Activated naive CD4-positive, alpha-beta T cell treated with anti-CD3 and anti-CD28 coated beads, Interleukin-2, amount 50 U/mL, for 16 hours (primary cell): Measurements from ENCODE around the gene CD86.

Experiments
- DNase-seq: peaks from one replicate; pipeline ENCODE4 v3.0.0-alpha.2; 2020

Gene CD86

GRCh38 chr3:122063908-122064307 lies 8.7 kb downstream of the CD86 start:
- no peak for DNase-seq

- DNase-seq = no peak
Observed at GRCh38 chr3:122064326-122064725, 9.2 kb downstream of the CD86 start.

- DNase-seq = no peak
Observed at GRCh38 chr3:122066331-122067213, 11.4 kb downstream of the CD86 start.

- DNase-seq = no peak
Observed at GRCh38 chr3:122067214-122067550, 12.0 kb downstream of the CD86 start.

DNA sequence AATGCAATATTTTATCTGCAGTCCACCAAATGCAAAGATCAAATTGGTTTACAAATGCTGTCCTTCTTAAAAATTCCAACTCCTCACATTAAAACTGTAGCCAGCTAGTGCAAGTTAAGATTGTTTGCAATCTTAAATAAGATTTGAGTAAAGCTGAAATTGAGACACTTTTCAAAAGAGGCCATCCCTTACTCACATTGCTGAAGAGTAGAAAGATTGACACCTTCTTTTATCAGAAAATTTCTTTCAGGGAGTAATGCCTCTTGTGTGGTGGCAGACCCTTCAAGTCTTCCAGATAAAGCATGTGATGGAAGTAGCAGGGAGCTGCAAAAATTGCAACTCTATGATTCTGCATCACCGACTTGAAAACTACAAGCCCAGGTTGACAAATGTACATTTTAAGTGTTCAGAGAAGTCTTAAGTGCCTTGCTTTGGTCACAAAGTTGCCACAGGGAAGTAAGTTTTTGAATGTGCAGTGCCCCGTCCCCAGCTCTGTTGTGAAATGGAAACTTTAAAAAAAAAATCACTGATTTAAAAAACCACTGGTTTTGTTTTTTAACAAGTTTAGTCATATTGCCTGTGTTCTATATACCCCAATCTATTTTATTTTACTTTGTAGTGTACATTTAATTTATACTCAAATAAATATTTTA lies 12.6 kb downstream of the CD86 start:
- no peak for DNase-seq

DNA sequence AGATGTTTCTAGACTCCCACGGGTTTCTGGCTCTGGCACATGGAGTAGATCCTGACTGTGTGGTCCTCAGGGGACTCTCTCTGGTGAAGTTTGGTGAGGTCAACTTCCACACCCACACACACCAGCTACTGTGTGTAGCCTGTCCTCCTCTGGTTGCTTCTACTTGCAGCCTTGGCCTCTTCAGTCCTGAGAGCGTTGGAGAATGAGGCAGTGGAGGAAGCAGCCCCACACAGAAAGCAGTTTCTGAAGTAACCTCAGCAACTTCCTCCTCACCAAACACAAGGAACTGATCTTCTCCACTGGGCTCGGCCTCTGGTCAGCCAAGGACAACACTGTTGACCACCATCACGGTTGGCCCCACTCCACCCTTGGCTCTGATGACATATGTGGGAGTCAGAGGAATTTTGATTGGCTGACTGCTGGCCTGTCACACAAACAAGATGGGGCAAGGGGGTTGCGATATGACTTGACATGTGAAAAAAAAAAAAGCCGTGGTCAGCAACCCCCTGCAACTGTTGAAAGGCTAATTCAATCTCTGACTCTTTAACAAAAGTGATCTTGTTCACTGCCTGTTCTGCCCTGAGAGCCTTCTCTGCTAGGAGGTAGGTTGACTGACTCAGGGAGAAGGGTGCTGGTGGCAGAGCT lies 19.6 kb downstream of the CD86 start:
- DNase-seq = no peak

GRCh38 chr3:122076491-122077292 lies 21.5 kb downstream of the CD86 start:
- DNase-seq = no peak

DNA sequence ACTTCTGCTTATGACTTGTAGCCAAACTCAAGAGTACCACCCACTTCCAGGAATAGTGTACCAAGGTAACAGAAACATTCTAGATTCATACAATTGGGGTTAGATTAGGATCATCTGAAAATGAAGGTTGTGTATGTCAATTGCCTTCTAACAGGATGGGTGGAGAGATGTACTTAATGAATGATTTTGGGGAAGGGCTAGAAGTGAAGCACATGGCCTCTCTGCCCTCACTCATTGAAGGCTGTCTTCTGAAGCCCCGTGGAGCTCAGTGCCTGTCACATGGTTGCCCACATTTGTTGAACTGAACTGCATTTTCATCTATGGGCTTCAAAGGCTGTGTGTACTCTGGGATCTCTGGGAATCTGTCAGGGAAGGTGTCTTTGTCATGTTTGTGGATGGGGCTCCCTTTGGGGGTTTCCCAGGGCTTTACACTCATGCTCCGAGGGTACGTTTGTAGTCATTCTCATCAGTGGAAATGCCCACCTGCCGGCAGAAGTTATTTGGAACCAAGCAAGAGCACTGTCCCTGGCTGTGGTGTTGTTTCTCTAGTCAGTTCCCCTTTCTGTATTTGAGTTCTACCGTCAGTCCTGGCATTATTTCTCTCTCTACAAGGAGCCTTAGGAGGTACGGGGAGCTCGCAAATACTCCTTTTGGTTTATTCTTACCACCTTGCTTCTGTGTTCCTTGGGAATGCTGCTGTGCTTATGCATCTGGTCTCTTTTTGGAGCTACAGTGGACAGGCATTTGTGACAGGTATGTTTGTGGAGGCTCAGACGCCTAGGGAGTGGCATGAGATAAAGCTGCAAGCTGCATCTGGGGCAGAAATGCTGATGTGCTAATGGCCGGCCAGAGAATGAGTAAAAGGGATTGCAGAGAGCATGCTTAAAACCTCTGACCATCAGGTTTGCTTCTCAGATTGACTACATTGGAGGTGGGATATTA lies 22.4 kb downstream of the CD86 start:
- no peak for DNase-seq

DNA sequence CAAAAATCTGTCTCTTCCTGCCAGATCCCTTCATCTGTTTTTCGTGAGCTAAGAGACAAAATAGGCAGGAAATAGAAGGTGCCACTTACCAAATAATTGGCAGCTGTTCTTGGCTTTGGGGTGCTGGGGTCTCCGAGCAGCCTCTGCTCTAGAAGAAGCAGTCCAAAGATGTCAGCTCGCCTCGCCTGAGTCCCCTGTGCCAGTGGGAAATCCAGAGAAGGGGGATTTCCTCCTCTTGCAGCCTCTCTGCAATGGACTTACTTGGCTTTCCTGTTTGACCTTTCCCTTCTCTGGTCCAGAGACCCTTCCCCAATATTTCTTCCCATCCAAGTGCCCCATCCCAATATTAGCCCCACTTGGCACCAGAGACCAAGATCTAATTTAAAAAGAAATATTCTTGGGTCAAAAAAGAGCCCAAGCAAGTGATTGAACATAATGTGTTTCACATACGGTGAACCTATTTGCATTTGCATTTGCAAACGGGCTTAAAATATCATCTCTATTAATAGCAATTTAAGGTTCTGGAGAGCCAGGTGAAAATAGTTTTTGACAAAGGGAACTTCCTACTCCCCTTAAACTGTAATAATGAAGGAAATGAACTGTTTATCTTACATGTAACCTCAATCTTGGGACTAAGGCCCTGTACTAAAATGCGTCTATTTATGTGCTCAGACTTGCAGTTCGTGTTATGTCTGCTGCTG lies 23.2 kb downstream of the CD86 start:
- no peak for DNase-seq

DNA sequence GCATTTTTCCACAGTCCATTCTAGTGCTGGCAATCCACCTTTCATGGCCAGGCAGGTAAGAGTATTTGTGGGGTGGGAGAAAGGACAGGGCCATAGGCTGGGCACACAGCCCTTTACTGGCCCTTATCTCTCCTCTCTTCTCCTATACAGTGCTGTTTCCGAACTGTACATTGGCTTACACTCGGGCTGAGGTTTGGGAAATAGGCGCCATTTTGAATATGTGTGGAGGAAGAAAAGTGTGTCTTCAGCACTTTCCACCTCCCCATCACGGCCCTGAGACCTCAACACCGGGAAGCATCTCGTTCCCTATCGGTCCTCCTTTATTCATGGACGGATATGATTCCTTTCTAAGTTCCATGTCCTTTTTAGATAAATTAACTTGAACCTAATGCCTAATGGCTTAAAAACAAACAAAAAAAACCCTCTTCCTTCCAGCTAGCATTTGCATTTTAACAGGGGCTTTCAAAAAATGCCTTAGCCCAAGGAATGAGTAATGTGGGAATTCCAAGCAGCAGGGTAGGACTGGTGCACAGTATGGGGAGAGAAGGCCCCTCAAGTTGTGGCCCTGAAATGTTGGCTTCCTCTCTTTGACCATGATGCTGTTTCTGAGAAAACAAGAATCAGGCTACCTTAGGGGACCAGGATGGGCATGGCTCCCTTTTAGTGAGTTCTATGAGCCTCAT lies 24.5 kb downstream of the CD86 start:
- DNase-seq = no peak

DNA sequence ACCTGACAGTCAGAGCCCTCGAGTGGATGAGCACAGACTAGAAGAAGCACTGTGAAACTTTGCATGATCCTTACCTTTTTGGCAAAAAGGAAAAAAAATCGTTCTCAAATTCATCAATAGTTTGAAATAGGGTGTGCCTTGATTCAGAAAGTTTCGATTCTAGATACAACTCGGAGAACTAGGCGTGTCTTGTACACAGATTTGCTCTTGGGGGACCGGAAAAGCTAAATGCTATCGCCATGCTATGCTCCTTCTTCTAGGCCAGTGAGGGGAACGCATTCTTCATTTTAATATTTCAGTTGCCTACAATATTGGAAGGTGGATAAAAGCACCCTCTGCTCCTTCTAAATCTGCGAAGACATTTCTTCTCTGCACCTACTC lies 25.0 kb downstream of the CD86 start:
- DNase-seq = no peak

- no peak for DNase-seq
Observed at GRCh38 chr3:122081543-122082247, 26.5 kb downstream of the CD86 start.

DNA sequence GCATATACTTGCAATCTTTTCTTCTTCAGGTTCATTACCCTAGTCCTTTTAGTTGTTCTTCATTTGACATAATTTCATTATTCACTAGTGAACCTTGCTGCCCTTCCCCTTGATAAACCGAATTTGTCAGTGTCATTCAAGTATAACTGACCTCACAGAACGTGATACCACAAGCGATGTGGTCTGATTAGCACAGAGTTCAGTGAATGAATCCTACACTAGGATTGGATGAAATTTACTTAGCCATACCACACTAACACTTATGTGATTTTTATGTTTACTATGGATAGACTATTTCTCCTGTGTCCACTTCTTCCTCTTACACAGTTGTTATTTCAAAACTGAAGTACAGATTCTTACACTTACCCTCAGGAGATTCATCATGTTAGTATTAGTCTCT lies 27.2 kb downstream of the CD86 start:
- no peak for DNase-seq

DNA sequence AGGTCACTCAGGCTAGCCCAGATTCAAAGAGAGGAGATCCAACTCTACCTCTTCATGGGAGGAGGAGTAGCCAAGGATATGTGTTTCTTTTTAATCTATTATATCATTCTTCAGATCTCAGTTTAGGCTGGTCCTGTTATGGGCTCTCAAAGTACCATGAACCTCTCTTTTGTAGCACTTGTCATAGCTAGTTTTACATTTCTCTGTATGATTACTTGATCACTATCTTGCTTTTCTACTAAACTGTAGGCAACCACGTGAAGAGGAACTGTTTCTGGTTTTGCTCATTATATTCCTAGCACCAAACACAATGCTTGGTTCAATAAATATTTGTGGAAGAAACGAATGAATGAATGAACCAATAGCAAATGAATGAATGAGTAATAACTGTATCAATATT lies 29.6 kb downstream of the CD86 start:
- DNase-seq = no peak

GRCh38 chr3:122085673-122086072 lies 30.5 kb downstream of the CD86 start:
- DNase-seq = no peak

- no peak for DNase-seq
Observed at GRCh38 chr3:122088531-122088930, 33.4 kb downstream of the CD86 start.

DNA sequence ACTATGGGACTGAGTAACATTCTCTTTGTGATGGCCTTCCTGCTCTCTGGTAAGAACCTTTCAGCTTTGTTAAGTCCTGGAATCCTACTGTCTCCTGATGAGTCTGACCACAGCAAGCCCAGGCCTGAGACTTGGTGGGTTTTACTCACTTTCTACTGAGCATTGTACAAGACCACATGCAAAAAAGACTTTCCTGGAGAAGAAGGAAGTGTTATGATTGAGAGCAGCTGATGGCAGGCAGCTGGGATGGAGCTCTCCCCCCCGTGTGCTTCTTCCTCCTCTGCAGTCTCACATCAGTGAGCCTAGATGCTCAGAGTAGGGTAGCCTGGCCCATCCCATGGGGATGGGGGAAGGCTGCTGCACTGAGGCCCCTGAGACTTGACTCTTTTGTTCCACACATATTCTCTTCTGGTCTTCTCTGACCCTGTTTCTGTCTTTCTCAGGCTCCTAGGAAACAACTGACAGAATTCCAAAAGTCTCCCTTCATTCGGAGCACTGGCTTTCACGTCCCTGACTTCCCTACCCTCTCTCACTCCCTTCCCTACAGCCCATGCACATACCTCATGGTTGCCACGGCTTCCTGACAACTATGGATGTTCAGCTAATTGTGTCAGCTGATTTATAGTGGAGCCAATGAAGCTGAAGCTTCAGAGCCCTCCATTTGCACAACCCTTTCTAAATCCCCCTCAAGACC lies 36.6 kb downstream of the CD86 start:
- DNase-seq = no peak

DNA sequence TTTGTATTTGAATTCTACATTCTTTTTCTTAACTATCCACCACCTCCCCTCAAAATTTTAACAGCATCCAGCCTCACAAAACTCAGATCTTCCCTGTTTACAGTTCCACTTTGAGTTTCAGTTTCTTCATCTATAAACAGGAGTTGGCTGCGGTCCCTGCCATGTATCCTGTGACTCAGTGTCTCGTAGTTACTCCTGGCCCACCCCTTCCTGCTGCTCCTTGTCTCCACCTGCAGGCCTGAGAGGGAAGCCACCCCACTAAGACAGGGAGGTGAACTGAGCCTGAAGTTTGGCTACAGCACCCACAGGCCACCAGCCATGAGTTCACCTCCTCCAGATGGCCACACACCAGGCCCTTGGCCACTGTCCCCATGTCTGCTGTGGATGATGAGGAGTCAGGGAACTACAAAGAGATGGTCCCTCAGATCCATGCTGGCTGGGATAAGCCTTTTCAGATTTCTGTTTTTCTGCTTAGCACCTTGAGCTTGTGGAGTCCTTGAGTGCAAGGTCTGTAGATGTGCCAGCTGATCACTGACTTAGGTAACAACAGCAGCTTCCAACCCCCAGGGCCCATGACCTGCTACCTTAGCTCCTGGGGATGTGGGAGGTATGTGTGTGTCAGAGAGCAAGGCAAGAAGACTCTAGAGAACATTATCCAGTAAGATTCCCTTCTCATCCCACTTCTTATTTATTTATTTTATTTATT lies 37.5 kb downstream of the CD86 start:
- DNase-seq = peak; percentile 31

GRCh38 chr3:122094125-122094524 lies 39.0 kb downstream of the CD86 start:
- no peak for DNase-seq
